Measurements from ENCODE around the gene WEE2.

The WEE2 gene

DNA sequence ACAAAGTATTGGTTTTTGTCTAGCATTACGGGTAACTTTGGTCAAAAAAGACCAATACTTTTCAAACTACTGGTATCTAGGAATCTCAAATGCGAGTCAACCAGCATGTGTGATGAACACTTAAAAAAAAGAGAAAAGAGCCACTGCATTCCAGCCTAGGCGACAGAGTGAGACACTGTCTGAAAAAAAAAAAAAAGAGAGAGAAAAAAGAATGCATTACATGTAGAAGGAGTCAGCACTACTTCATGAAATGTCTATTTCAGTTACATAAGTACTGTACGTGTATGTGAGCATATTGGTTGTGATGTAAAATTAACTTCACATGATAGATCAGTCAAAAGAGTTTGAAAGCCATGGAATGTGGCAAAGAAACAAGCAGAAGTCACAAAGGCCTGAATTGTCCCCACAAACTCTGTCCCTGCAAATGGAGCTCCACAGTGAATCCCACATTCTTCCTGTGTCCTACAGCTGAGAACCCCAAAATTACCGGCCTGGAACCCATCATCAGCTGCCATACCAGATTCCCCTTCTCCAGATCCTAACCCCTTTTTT is 7.8 kb upstream of the WEE2 start:
- ATAC-seq (ENCODE audit: insufficient read depth, low read depth) (no peak), DNase-seq (no peak)
- H3K27me3 ChIP-seq (ENCODE audit: insufficient read depth, low read length, poor library complexity) = peaks cover 8% of the 10 kb centered on the region
- H3K4me3 ChIP-seq (ENCODE audit: low read depth in 1 of 2, low read length in 2 of 2) = peak overlapping the region in 1 of 2 experiments; percentile 58; a peak in 2 of 4 replicates
- H3K27ac ChIP-seq (ENCODE audit: low read length) = no peak overlapping the region
- no peaks in the 10 kb centered on the region for H3K9me3 ChIP-seq (ENCODE audit: insufficient read depth, low read length, severe bottlenecking)
- peaks cover 34% of the 10 kb centered on the region for H4K20me1 ChIP-seq (ENCODE audit: insufficient read depth, low read length)
- H3K79me2 ChIP-seq (ENCODE audit: insufficient read depth, low read length) = peaks cover 22% of the 10 kb centered on the region
- peak overlapping the region; percentile 47; the same call in 1 of the 2 replicates for H3K9ac ChIP-seq (ENCODE audit: low read depth, low read length)
- H3K36me3 ChIP-seq (ENCODE audit: insufficient read depth, low read length) = no peaks in the 10 kb centered on the region
- H3K4me2 ChIP-seq (ENCODE audit: insufficient read depth, low read length) = peak overlapping the region; percentile 86
- TF ChIP-seq, protein P1, sequence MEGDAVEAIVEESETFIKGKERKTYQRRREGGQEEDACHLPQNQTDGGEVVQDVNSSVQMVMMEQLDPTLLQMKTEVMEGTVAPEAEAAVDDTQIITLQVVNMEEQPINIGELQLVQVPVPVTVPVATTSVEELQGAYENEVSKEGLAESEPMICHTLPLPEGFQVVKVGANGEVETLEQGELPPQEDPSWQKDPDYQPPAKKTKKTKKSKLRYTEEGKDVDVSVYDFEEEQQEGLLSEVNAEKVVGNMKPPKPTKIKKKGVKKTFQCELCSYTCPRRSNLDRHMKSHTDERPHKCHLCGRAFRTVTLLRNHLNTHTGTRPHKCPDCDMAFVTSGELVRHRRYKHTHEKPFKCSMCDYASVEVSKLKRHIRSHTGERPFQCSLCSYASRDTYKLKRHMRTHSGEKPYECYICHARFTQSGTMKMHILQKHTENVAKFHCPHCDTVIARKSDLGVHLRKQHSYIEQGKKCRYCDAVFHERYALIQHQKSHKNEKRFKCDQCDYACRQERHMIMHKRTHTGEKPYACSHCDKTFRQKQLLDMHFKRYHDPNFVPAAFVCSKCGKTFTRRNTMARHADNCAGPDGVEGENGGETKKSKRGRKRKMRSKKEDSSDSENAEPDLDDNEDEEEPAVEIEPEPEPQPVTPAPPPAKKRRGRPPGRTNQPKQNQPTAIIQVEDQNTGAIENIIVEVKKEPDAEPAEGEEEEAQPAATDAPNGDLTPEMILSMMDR (IDR thresholded peaks at IDR 0.05; ENCODE audit: borderline replicate concordance, extremely low read depth, low read length, poor library complexity, severe bottlenecking) = no peak
- no peak for TF ChIP-seq EZH2 (IDR thresholded peaks at IDR 0.05; ENCODE audit: borderline replicate concordance, low read depth, low read length, severe bottlenecking)
- no peak overlapping the region for H2AFZ ChIP-seq (ENCODE audit: low read depth, low read length)
- H3K4me1 ChIP-seq (ENCODE audit: insufficient read depth, low read length) = peaks cover 23% of the 10 kb centered on the region

DNA sequence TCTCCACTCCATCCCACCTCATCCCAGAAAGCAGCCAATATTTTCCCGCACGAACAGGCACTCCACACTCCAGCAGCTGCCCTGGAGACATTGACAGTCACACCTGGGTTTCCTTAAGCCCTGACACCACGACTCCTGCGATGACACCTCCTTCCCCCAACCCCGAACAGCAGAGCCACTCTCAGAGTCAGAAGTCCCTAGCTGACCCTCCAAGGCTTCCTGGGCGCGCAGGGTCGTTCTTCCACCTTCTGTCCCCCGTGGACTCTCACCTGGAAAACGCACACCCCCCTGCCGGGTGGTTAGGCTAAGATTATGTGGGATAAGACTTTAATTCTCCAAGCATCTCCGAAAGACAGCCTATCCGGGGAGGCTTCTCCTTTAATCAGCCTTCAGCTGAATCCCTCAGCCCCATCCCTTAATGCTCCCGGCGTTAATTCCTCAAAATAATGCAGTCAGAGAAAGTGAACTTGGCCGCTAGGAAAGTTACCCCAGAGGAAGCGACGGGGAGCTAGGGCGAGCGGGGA is 7.2 kb upstream of the WEE2 start:
- no peaks in the 10 kb centered on the region for H3K9me3 ChIP-seq (ENCODE audit: insufficient read depth, low read length, severe bottlenecking)
- ATAC-seq (ENCODE audit: insufficient read depth, low read depth) = no peak; the same call in 2 of the 3 replicates
- peaks cover 17% of the 10 kb centered on the region for H3K79me2 ChIP-seq (ENCODE audit: insufficient read depth, low read length)
- H3K36me3 ChIP-seq (ENCODE audit: insufficient read depth, low read length) = no peaks in the 10 kb centered on the region
- peak overlapping the region; percentile 26 to 58; a peak in 3 of 4 replicates for H3K4me3 ChIP-seq (ENCODE audit: low read depth in 1 of 2, low read length in 2 of 2)
- no peak for DNase-seq
- H2AFZ ChIP-seq (ENCODE audit: low read depth, low read length) = no peak overlapping the region; the same call in 1 of the 2 replicates
- TF ChIP-seq, protein P1 (IDR thresholded peaks at IDR 0.05; ENCODE audit: borderline replicate concordance, extremely low read depth, low read length, poor library complexity, severe bottlenecking) = no peak
- peak overlapping the region; percentile 47 for H3K9ac ChIP-seq (ENCODE audit: low read depth, low read length)
- H3K4me2 ChIP-seq (ENCODE audit: insufficient read depth, low read length) = peak overlapping the region; percentile 86
- H3K27ac ChIP-seq (ENCODE audit: low read length) = peak overlapping the region; percentile 35; the same call in 1 of the 2 replicates
- H3K4me1 ChIP-seq (ENCODE audit: insufficient read depth, low read length) = peaks cover 23% of the 10 kb centered on the region
- peaks cover 29% of the 10 kb centered on the region for H4K20me1 ChIP-seq (ENCODE audit: insufficient read depth, low read length)
- peaks cover 8% of the 10 kb centered on the region for H3K27me3 ChIP-seq (ENCODE audit: insufficient read depth, low read length, poor library complexity)

DNA sequence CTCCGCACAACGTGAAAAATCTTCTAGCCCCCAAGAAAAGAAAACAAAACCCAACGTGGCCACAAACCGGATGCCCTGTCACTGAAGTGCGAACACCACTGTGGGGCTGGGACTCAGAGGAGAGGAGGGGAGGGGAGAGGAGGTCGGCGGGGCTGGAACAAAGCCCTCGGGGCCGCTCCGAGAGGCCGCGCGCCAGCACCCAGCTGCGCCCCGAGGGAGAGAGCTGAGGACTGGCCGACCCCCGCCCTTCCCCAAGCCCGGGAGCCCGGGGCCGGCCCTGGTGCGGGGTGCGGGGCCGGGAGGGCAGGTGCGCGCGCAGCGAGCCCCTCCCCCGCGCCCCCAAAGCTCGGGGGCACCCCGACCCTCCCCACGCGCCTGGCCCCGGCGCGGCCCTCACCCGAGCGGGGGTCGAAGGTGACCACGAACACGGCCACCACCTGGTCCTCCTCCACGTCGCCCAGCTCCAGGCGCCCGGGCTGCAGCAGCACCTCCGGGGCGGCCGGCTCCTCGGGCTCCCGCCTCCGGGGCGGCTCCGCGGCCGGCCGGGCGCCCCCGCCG is 6.6 kb upstream of the WEE2 start:
- TF ChIP-seq, protein P1 (IDR thresholded peaks at IDR 0.05; ENCODE audit: borderline replicate concordance, extremely low read depth, low read length, poor library complexity, severe bottlenecking) = no peak
- no peak for TF ChIP-seq EZH2 (IDR thresholded peaks at IDR 0.05; ENCODE audit: borderline replicate concordance, low read depth, low read length, severe bottlenecking)
- peak overlapping the region; percentile 42 for H3K27ac ChIP-seq (ENCODE audit: low read length)
- peaks cover 8% of the 10 kb centered on the region for H3K27me3 ChIP-seq (ENCODE audit: insufficient read depth, low read length, poor library complexity)
- H4K20me1 ChIP-seq (ENCODE audit: insufficient read depth, low read length) = peaks cover 24% of the 10 kb centered on the region
- peak overlapping the region; percentile 86 for H3K4me2 ChIP-seq (ENCODE audit: insufficient read depth, low read length)
- no peaks in the 10 kb centered on the region for H3K36me3 ChIP-seq (ENCODE audit: insufficient read depth, low read length)
- H3K4me1 ChIP-seq (ENCODE audit: insufficient read depth, low read length) = peaks cover 23% of the 10 kb centered on the region
- H3K79me2 ChIP-seq (ENCODE audit: insufficient read depth, low read length) = peaks cover 12% of the 10 kb centered on the region
- H3K4me3 ChIP-seq (ENCODE audit: low read depth in 1 of 2, low read length in 2 of 2) = peak overlapping the region; percentile 43 to 64; a peak in 3 of 4 replicates
- peak overlapping the region; percentile 65 for H2AFZ ChIP-seq (ENCODE audit: low read depth, low read length)
- DNase-seq = peak; percentile 82
- ATAC-seq (ENCODE audit: insufficient read depth, low read depth) = peak; percentile 96
- peak overlapping the region; percentile 64 for H3K9ac ChIP-seq (ENCODE audit: low read depth, low read length)
- H3K9me3 ChIP-seq (ENCODE audit: insufficient read depth, low read length, severe bottlenecking) = no peaks in the 10 kb centered on the region

Measured in DND-41 (cell line).